Activated naive CD8-positive, alpha-beta T cell treated with anti-CD3 and anti-CD28 coated beads for 36 hours (primary cell): Measurements from ENCODE around the gene KCNMA1. TPM values are rescaled to one million over a fixed set of nuclear protein-coding genes. Genes with fewer than 3 reads are reported as not detected.
A peak's percentile ranks its signal among the peaks of the same experiment; 100 is the strongest.

ENCODE experiments used
- DNase-seq: peaks from one replicate; pipeline ENCODE4 v3.0.0; 2021
- H3K27ac Mint-ChIP-seq: one replicate; pipeline ENCODE4 v1.8.0; 2022; ENCODE audit warnings: mild to moderate bottlenecking, moderate library complexity, mixed read lengths
- H3K27me3 Mint-ChIP-seq: one replicate; pipeline ENCODE4 v1.8.0; 2022; ENCODE audit warnings: mild to moderate bottlenecking, mixed read lengths
- H3K36me3 Mint-ChIP-seq: one replicate; pipeline ENCODE4 v1.8.0; 2021; ENCODE audit warnings: mild to moderate bottlenecking, mixed read lengths
- H3K4me1 Mint-ChIP-seq: one replicate; pipeline ENCODE4 v1.8.0; 2021; ENCODE audit warnings: mixed read lengths
- H3K4me3 Mint-ChIP-seq: one replicate; pipeline ENCODE4 v1.8.0; 2022; ENCODE audit warnings: mild to moderate bottlenecking, moderate library complexity, mixed read lengths
- H3K9me3 Mint-ChIP-seq: one replicate; pipeline ENCODE4 v1.8.0; 2022; ENCODE audit warnings: mixed read lengths
- total RNA-seq, 2 experiments: library from RNA; stranded (reverse); gene quantifications; one replicate each; pipeline ENCODE4 v1.2.3, GENCODE V29; 2021

KCNMA1 gene
- total RNA-seq, 2 experiments from 2014 or later, result not detected

GRCh38 chr10:77493851-77494261, 143.8 kb downstream of the KCNMA1 start:
- H3K27ac Mint-ChIP-seq, result no peak overlapping the region
- H3K9me3 Mint-ChIP-seq, result no peaks in the 10 kb centered on the region
- no peaks in the 10 kb centered on the region for H3K4me1 Mint-ChIP-seq
- no peak for DNase-seq
- no peak overlapping the region for H3K4me3 Mint-ChIP-seq
- H3K36me3 Mint-ChIP-seq, result no peaks in the 10 kb centered on the region
- H3K27me3 Mint-ChIP-seq, result peaks cover 7% of the 10 kb centered on the region

DNA sequence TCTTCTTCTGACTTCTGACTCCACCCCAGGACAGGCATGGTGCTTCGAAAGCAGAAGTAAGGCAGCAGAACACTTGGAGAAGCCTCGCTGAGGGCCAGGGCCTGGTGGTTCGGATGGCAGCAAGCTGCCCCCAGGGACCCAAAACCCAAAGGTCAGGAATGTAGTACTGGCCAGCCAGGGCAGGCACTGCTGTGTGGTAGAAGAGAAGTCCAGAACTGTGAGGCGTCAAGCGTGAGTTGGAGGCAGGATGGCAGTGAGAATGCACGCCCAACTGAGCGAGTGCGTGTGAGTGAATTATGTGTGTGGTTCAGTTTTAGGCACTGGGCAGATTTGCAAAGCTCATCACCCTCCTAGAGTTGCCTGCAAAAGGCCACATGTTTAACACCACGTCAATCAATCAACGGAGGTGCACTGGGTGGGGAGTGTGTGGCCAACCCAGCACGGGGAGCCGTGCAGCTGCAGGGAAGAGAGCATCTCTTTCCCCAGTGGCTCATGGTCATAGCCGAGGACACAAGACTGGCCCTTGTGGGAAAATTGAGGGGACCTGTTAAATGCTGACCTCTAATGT, 144.3 kb downstream of the KCNMA1 start:
- Mint-ChIP-seq H3K36me3 (no peaks in the 10 kb centered on the region), H3K27ac (peak overlapping the region; percentile 37), H3K4me1 (no peaks in the 10 kb centered on the region), H3K9me3 (no peaks in the 10 kb centered on the region), H3K4me3 (no peak overlapping the region), H3K27me3 (peaks cover 7% of the 10 kb centered on the region)
- DNase-seq, result no peak

DNA sequence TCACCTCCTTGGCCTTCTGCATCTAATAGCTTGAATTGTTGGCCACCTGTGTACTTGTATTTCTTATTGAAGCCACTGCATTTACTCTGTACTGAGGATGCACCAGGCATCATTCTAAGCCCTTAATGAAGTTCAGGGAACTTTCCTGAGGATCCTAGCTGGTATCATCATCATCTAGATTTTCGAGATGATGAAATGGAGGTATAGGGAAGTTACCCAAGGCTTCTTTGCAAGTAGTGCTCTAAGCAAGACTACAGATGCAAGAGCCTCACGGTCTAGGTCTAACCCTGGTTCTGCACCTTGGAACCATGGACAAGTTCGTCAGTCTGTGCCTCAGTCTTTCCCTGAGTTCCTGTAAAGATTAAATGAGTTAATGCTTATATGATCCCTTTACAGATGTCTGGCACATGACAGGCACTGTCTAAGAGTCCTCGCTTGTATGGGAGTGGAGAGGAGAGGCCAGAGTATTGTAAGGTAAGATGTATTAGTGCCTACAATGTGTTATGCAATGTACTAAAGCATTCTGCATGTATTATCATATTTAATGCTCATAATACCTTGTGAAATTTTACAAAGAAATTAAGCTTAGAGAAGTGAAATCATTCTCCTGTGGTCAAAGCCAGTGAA, 145.1 kb downstream of the KCNMA1 start:
- no peaks in the 10 kb centered on the region for H3K36me3 Mint-ChIP-seq
- H3K27me3 Mint-ChIP-seq, result peaks cover 4% of the 10 kb centered on the region
- H3K4me3 Mint-ChIP-seq, result no peak overlapping the region
- DNase-seq, result no peak
- H3K9me3 Mint-ChIP-seq, result no peaks in the 10 kb centered on the region
- no peaks in the 10 kb centered on the region for H3K4me1 Mint-ChIP-seq
- no peak overlapping the region for H3K27ac Mint-ChIP-seq

- H3K27ac Mint-ChIP-seq, result no peak overlapping the region
- H3K36me3 Mint-ChIP-seq, result no peaks in the 10 kb centered on the region
- H3K9me3 Mint-ChIP-seq, result no peaks in the 10 kb centered on the region
- H3K4me1 Mint-ChIP-seq, result no peaks in the 10 kb centered on the region
- peaks cover 4% of the 10 kb centered on the region for H3K27me3 Mint-ChIP-seq
- DNase-seq, result no peak
- no peak overlapping the region for H3K4me3 Mint-ChIP-seq
Observed at GRCh38 chr10:77490534-77491314, 146.9 kb downstream of the KCNMA1 start.

GRCh38 chr10:77486517-77486916, 151.1 kb downstream of the KCNMA1 start:
- Mint-ChIP-seq H3K9me3 (no peaks in the 10 kb centered on the region), H3K27me3 (no peaks in the 10 kb centered on the region), H3K4me1 (no peaks in the 10 kb centered on the region), H3K27ac (no peak overlapping the region), H3K4me3 (no peak overlapping the region), H3K36me3 (no peaks in the 10 kb centered on the region)
- DNase-seq, result no peak

GRCh38 chr10:77485847-77486246, 151.8 kb downstream of the KCNMA1 start:
- Mint-ChIP-seq H3K27me3 (no peaks in the 10 kb centered on the region), H3K36me3 (no peaks in the 10 kb centered on the region), H3K4me3 (no peak overlapping the region)

DNA sequence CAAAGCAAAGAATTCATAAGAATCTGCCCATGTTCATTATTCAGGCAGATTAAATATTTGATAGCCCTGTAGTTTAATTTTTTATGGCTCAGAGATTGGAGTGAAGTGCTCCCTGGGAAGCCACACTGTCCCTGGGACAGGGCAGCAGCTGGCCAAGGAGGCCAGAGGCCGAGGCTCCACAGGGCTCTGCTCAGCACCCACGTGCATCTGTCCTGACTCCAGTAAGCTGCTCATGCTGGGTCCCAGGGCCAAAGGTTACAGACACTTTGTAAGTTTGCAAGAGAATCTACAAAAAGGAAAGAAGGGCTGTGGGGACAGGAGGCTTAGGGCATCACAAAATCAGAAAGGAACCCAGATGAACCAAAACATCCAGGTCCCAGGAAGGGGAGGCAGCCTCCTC, 155.5 kb downstream of the KCNMA1 start:
- no peaks in the 10 kb centered on the region for H3K27me3 Mint-ChIP-seq
- no peaks in the 10 kb centered on the region for H3K36me3 Mint-ChIP-seq
- H3K9me3 Mint-ChIP-seq, result no peaks in the 10 kb centered on the region
- no peak overlapping the region for H3K27ac Mint-ChIP-seq
- no peaks in the 10 kb centered on the region for H3K4me1 Mint-ChIP-seq
- DNase-seq, result no peak
- H3K4me3 Mint-ChIP-seq, result no peak overlapping the region

More at GRCh38 chr10:77485847-77486246, 151.8 kb downstream of the KCNMA1 start:
- Mint-ChIP-seq H3K27ac (no peak overlapping the region), H3K9me3 (no peaks in the 10 kb centered on the region), H3K4me1 (no peaks in the 10 kb centered on the region)
- DNase-seq, result no peak

DNA sequence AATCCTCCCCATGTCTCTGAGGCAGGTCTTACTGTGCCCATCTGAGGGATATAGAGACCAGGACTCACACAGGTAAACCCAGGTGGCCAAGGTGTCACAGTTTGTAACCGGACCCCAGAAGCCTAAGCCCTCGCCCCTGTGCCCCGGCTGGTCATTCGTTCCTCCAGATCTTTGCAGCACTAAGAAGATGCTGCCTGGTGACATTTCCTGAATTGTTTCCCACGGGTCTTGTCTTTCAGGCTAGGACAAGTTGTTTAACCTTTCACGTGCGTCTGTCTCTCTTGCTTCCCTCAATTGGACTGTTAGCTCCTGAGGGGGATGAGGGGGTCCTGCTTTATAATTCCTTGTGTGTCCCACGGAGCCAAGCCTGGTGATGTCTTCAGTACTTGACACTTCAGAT, 158.0 kb downstream of the KCNMA1 start:
- H3K4me3 Mint-ChIP-seq, result no peak overlapping the region

DNA sequence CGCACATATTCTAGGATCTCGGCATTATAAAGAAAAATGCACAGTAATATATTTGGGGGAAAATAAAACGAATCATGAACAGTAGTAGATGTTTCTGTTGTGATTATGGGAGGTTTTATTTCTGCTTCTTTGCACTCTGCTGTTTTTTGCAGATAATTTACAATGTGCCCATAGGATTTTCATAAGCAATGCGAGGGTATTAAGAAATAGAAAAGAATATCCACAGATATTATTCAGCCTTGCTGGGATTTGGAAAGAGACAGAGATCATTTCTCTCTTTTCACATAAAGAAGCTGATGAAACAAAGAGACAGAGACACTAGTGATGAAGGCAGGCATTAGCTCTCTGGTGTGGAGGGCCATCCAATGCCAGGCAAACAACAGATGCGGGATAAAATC, 158.6 kb downstream of the KCNMA1 start:
- Mint-ChIP-seq H3K36me3 (no peaks in the 10 kb centered on the region), H3K4me3 (no peak overlapping the region), H3K27ac (no peak overlapping the region), H3K27me3 (no peaks in the 10 kb centered on the region), H3K9me3 (no peaks in the 10 kb centered on the region), H3K4me1 (no peaks in the 10 kb centered on the region)
- DNase-seq, result no peak

More for the DNA sequence above, 158.0 kb downstream of the KCNMA1 start:
- Mint-ChIP-seq H3K4me1 (no peaks in the 10 kb centered on the region), H3K36me3 (no peaks in the 10 kb centered on the region), H3K27me3 (no peaks in the 10 kb centered on the region), H3K9me3 (no peaks in the 10 kb centered on the region), H3K27ac (no peak overlapping the region)
- no peak for DNase-seq

- Mint-ChIP-seq H3K9me3 (no peaks in the 10 kb centered on the region), H3K4me3 (no peak overlapping the region), H3K27me3 (no peaks in the 10 kb centered on the region), H3K36me3 (no peaks in the 10 kb centered on the region), H3K4me1 (no peaks in the 10 kb centered on the region), H3K27ac (no peak overlapping the region)
- DNase-seq, result no peak
Observed at GRCh38 chr10:77478247-77478961, 159.2 kb downstream of the KCNMA1 start.

GRCh38 chr10:77475522-77475921, 162.1 kb downstream of the KCNMA1 start:
- H3K27me3 Mint-ChIP-seq, result no peaks in the 10 kb centered on the region
- H3K27ac Mint-ChIP-seq, result no peak overlapping the region
- H3K4me1 Mint-ChIP-seq, result no peaks in the 10 kb centered on the region
- DNase-seq, result no peak
- H3K9me3 Mint-ChIP-seq, result no peaks in the 10 kb centered on the region
- H3K4me3 Mint-ChIP-seq, result no peak overlapping the region
- no peaks in the 10 kb centered on the region for H3K36me3 Mint-ChIP-seq

GRCh38 chr10:77474939-77475338, 162.7 kb downstream of the KCNMA1 start:
- no peaks in the 10 kb centered on the region for H3K36me3 Mint-ChIP-seq
- no peaks in the 10 kb centered on the region for H3K4me1 Mint-ChIP-seq
- no peak for DNase-seq
- H3K27ac Mint-ChIP-seq, result no peak overlapping the region
- no peaks in the 10 kb centered on the region for H3K27me3 Mint-ChIP-seq
- no peak overlapping the region for H3K4me3 Mint-ChIP-seq
- no peaks in the 10 kb centered on the region for H3K9me3 Mint-ChIP-seq

DNA sequence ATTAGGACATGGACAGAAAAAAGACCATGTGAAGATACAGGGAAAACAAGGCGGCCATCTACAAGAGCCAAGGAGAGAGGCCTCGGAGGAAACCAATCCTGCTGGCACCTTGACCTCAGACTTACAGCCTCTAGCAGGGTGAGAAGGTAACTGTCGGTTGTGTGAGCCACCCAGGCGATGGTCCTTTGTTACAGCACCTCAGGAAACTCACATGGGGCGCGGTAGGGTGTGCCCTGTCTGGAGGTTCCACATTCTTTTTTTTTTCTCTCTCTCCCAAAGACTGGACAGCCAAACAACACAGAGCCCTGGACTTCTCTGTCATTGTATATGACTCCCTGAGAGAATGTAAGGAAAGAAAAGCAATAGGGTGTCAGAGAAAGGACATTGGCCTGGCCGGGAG, 163.2 kb downstream of the KCNMA1 start:
- DNase-seq, result no peak
- Mint-ChIP-seq H3K4me1 (no peaks in the 10 kb centered on the region), H3K27ac (no peak overlapping the region), H3K9me3 (no peaks in the 10 kb centered on the region), H3K4me3 (no peak overlapping the region), H3K36me3 (no peaks in the 10 kb centered on the region), H3K27me3 (no peaks in the 10 kb centered on the region)

DNA sequence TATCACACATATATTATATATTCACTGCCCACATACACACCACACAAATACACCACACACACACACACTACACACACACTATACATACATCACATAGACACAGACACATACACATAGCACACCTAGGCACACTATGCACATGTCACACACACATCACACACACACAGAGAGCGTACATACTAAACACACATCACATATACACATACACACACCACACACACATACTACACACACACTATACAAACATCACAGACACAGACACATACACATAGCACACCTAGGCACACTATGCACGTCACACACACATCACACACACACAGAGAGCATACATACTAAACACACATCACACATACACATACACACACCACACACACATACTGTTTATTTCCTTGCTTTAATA, 165.5 kb downstream of the KCNMA1 start:
- Mint-ChIP-seq H3K36me3 (no peaks in the 10 kb centered on the region), H3K27ac (no peak overlapping the region), H3K27me3 (no peaks in the 10 kb centered on the region), H3K9me3 (no peaks in the 10 kb centered on the region), H3K4me1 (no peaks in the 10 kb centered on the region), H3K4me3 (no peak overlapping the region)
- no peak for DNase-seq

GRCh38 chr10:77471069-77471536, 166.5 kb downstream of the KCNMA1 start:
- DNase-seq, result no peak
- H3K4me3 Mint-ChIP-seq, result no peak overlapping the region
- H3K4me1 Mint-ChIP-seq, result no peaks in the 10 kb centered on the region
- H3K27me3 Mint-ChIP-seq, result no peaks in the 10 kb centered on the region
- no peaks in the 10 kb centered on the region for H3K36me3 Mint-ChIP-seq
- no peaks in the 10 kb centered on the region for H3K9me3 Mint-ChIP-seq
- H3K27ac Mint-ChIP-seq, result no peak overlapping the region
